ENCODE data around the gene JUND.

GRCh38 chr19:18289471-18290301 lies 8.3 kb upstream of the JUND start:
- no peak for TF ChIP-seq REST (IDR thresholded peaks at IDR 0.05)
- no peak for TF ChIP-seq CTCF (IDR thresholded peaks at IDR 0.05; ENCODE audit: low read depth, low read length, missing input control)
- no peak for TF ChIP-seq TAF1 (conservative IDR thresholded peaks at IDR 0.05)
- TF ChIP-seq MAX (IDR thresholded peaks at IDR 0.05) = no peak
- TF ChIP-seq ZBTB33 (IDR thresholded peaks at IDR 0.05) = no peak
- TF ChIP-seq YY1 (IDR thresholded peaks at IDR 0.05) = no peak
- TF ChIP-seq RAD21 (IDR thresholded peaks at IDR 0.05) = no peak
- TF ChIP-seq RXRA (IDR thresholded peaks at IDR 0.05) = no peak
